ENCODE results near the gene GRB10. TPM values are rescaled to one million over a fixed set of nuclear protein-coding genes. Genes with fewer than 3 reads are reported as not detected.

Gene GRB10
- total RNA-seq, 1 donor from 2014 or later, result 67.7 TPM

DNA sequence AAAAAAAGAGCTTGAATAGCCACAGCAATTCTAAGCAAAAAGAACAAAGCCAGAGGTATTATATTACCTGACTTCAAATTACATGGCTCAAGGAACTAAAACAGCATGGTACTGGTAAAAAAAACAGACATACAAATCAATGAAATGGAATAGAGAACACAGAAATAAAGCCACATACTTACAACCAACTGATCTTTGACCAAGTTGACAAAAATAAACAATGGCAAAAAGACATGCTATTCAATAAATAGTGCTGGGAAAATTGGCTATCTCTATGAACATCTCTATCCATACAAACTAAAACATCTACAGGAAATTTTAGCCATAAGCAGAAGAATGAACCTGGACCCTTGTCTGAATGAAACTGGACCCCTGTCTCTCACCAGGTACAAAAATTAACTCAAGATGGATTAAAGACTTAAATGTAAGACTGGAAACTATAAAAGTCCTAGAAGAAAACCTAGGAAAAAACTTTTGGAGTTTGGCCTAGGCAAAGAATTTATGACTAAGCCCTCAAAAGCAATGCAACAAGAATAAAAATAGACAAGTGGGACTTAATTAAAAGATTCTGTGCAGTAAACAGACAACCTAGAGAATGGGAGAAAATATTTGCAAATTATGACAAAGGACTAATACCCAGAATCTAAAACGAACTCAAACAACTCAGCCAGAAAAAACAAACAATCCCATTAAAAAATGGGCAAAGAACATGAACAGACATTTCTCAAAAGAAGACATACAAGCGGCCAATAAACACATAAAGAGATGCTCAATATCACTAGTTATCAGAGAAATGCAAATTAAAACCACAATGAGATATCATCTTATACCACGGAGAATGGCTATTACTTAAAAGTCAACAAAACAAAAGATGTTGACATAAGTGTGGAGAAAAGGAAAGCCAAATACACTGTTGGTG, 144.7 kb downstream of the GRB10 start:
- DNase-seq (ENCODE audit: low read depth) (no peak), FAIRE-seq (no peak)
- Histone ChIP-seq H3K4me3 (ENCODE audit: low read depth, low read length) (no peak overlapping the region), H3K36me3 (ENCODE audit: control insufficient read depth, insufficient read depth, low read length) (no peaks in the 10 kb centered on the region), H3K27me3 (ENCODE audit: control insufficient read depth, insufficient read depth, low read length) (no peaks in the 10 kb centered on the region)
- no peak for TF ChIP-seq CTCF (IDR thresholded peaks at IDR 0.05; ENCODE audit: insufficient read depth, low read length, severe bottlenecking)

GRCh38 chr7:50634378-50634777, 148.3 kb downstream of the GRB10 start:
- TF ChIP-seq CTCF (IDR thresholded peaks at IDR 0.05; ENCODE audit: insufficient read depth, low read length, severe bottlenecking), result no peak
- peaks cover 3% of the 10 kb centered on the region for H3K36me3 ChIP-seq (ENCODE audit: control insufficient read depth, insufficient read depth, low read length)
- FAIRE-seq (no peak), DNase-seq (ENCODE audit: low read depth) (no peak)
- no peaks in the 10 kb centered on the region for H3K27me3 ChIP-seq (ENCODE audit: control insufficient read depth, insufficient read depth, low read length)
- no peak overlapping the region for H3K4me3 ChIP-seq (ENCODE audit: low read depth, low read length)

- no peak for DNase-seq (ENCODE audit: low read depth)
- no peak for TF ChIP-seq CTCF (IDR thresholded peaks at IDR 0.05; ENCODE audit: insufficient read depth, low read length, severe bottlenecking)
- no peaks in the 10 kb centered on the region for H3K27me3 ChIP-seq (ENCODE audit: control insufficient read depth, insufficient read depth, low read length)
- FAIRE-seq, result no peak
- no peak overlapping the region for H3K4me3 ChIP-seq (ENCODE audit: low read depth, low read length)
- peaks cover 3% of the 10 kb centered on the region for H3K36me3 ChIP-seq (ENCODE audit: control insufficient read depth, insufficient read depth, low read length)
Measured at GRCh38 chr7:50633414-50633710, 149.3 kb downstream of the GRB10 start.

- no peaks in the 10 kb centered on the region for H3K27me3 ChIP-seq (ENCODE audit: control insufficient read depth, insufficient read depth, low read length)
- peak; percentile 84 for TF ChIP-seq CTCF (IDR thresholded peaks at IDR 0.05; ENCODE audit: insufficient read depth, low read length, severe bottlenecking)
- peak; percentile 13 for FAIRE-seq
- peak; percentile 45 for DNase-seq (ENCODE audit: low read depth)
- H3K36me3 ChIP-seq (ENCODE audit: control insufficient read depth, insufficient read depth, low read length), result peaks cover 3% of the 10 kb centered on the region
- H3K4me3 ChIP-seq (ENCODE audit: low read depth, low read length), result no peak overlapping the region
Measured at GRCh38 chr7:50632561-50633413, 149.9 kb downstream of the GRB10 start.

DNA sequence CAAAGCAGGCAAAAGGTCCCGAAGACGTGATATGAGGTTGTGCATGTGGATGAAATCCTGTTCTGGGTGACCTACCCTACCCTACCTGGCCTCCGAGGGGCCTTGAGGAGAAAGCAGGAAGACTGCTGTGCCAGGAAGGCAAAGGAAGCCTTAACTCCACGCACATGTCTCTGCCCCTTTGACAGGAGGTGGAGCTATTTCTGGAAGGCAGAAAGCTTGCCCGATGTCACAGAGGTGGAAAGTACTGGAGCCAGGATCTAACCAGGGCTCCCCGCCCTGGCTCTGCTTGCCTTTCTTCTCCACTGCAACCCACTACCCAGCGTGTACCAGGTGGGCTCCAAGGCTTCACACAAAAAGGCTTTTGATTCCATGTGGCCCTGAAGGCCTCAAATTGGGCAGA, 151.1 kb downstream of the GRB10 start:
- Histone ChIP-seq H3K36me3 (ENCODE audit: control insufficient read depth, insufficient read depth, low read length) (peaks cover 3% of the 10 kb centered on the region), H3K4me3 (ENCODE audit: low read depth, low read length) (no peak overlapping the region), H3K27me3 (ENCODE audit: control insufficient read depth, insufficient read depth, low read length) (no peaks in the 10 kb centered on the region)
- TF ChIP-seq CTCF (IDR thresholded peaks at IDR 0.05; ENCODE audit: insufficient read depth, low read length, severe bottlenecking), result no peak
- no peak for DNase-seq (ENCODE audit: low read depth)
- no peak for FAIRE-seq

Measured in bronchial epithelial cell (primary cell).